ENCODE measurements around the gene GPR157. TPM values are rescaled to one million over a fixed set of nuclear protein-coding genes. Genes with fewer than 3 reads are reported as not detected.
"Not testable (repeated sequence)": the region's sequence is repeated elsewhere in the genome, so short reads cannot be mapped to it uniquely, and the experiment has no call there.

GPR157 gene
- total RNA-seq, 2 donors from 2014 or later = 6.0 to 13.5 TPM

GRCh38 chr1:9164532-9164900, 35.6 kb upstream of the GPR157 start:
- no peak for ATAC-seq
- peaks cover 50% of the 10 kb centered on the region for H3K4me1 ChIP-seq
- DNase-seq = no peak
- no peaks in the 10 kb centered on the region for H3K27me3 ChIP-seq
- TF ChIP-seq POLR2A (IDR thresholded peaks at IDR 0.05) = no peak
- TF ChIP-seq CTCF (IDR thresholded peaks at IDR 0.05) = no peak
- 48 to 63% methylated on average over 4 of the region's 4 CpGs for WGBS, 2 donors
- peak overlapping the region in 3 of 4 donors; percentile 83 to 88 (median 85) for H3K27ac ChIP-seq
- H3K36me3 ChIP-seq (replicated peaks in 1 of 2; ENCODE audit: insufficient read depth in 1 of 2, low read depth in 2 of 2) = no peaks in the 10 kb centered on the region
- no peaks in the 10 kb centered on the region for H3K9me3 ChIP-seq
- intact Hi-C loops (cut with DNase I) = no loop called here
- H3K4me3 ChIP-seq = no peak overlapping the region

GRCh38 chr1:9161963-9162362, 33.1 kb upstream of the GPR157 start:
- ATAC-seq (peak; percentile 32), DNase-seq (peak in 2 of 4 donors; percentile 57 to 61)
- Histone ChIP-seq H3K27me3 (no peaks in the 10 kb centered on the region), H3K9me3 (no peaks in the 10 kb centered on the region), H3K36me3 (replicated peaks in 1 of 2; ENCODE audit: insufficient read depth in 1 of 2, low read depth in 2 of 2) (no peaks in the 10 kb centered on the region), H3K27ac (peak overlapping the region; percentile 39 to 88 (median 84)), H3K4me1 (peaks cover 45% of the 10 kb centered on the region), H3K4me3 (no peak overlapping the region)
- TF ChIP-seq POLR2A (IDR thresholded peaks at IDR 0.05) (no peak), CTCF (IDR thresholded peaks at IDR 0.05) (no peak)
- WGBS, 2 donors = 32 to 41% methylated on average over 7 of the region's 9 CpGs
- intact Hi-C loops (cut with DNase I) = no loop called here

- Histone ChIP-seq H3K36me3 (replicated peaks in 1 of 2; ENCODE audit: insufficient read depth in 1 of 2, low read depth in 2 of 2) (no peaks in the 10 kb centered on the region), H3K4me3 (no peak overlapping the region), H3K4me1 (peaks cover 45% of the 10 kb centered on the region), H3K27ac (peak overlapping the region in 3 of 4 donors; percentile 83 to 88 (median 85)), H3K9me3 (no peaks in the 10 kb centered on the region), H3K27me3 (no peaks in the 10 kb centered on the region)
- no peak for DNase-seq
- TF ChIP-seq CTCF (IDR thresholded peaks at IDR 0.05) (no peak), POLR2A (IDR thresholded peaks at IDR 0.05) (no peak)
- intact Hi-C loops (cut with DNase I) = no loop called here
- 48 to 54% methylated on average over 6 of the region's 6 CpGs for WGBS, 2 donors
- no peak for ATAC-seq
These were observed 32.4 kb upstream of the GPR157 start for GRCh38 chr1:9161342-9161741.

- intact Hi-C loops (cut with DNase I) = no loop called here
- H3K9me3 ChIP-seq = no peaks in the 10 kb centered on the region
- peak overlapping the region in 1 of 4 donors; percentile 88 for H3K27ac ChIP-seq
- H3K36me3 ChIP-seq (replicated peaks in 1 of 2; ENCODE audit: insufficient read depth in 1 of 2, low read depth in 2 of 2) = no peaks in the 10 kb centered on the region
- TF ChIP-seq POLR2A (IDR thresholded peaks at IDR 0.05) (no peak), CTCF (IDR thresholded peaks at IDR 0.05) (no peak)
- ATAC-seq (no peak), DNase-seq (no peak)
- no peaks in the 10 kb centered on the region for H3K27me3 ChIP-seq
- H3K4me1 ChIP-seq = peaks cover 43% of the 10 kb centered on the region
- H3K4me3 ChIP-seq = no peak overlapping the region
- WGBS, 2 donors = 91 to 93% methylated on average over 6 to 7 of the region's 7 CpGs
These were observed 31.3 kb upstream of the GPR157 start for GRCh38 chr1:9160079-9160717.

- Histone ChIP-seq H3K4me1 (no peaks in the 10 kb centered on the region), H3K36me3 (replicated peaks in 1 of 2; ENCODE audit: insufficient read depth in 1 of 2, low read depth in 2 of 2) (no peaks in the 10 kb centered on the region), H3K4me3 (no peak overlapping the region), H3K27me3 (no peaks in the 10 kb centered on the region), H3K9me3 (no peaks in the 10 kb centered on the region), H3K27ac (no peak overlapping the region)
- no peak for TF ChIP-seq POLR2A (IDR thresholded peaks at IDR 0.05)
- no peak for TF ChIP-seq CTCF (IDR thresholded peaks at IDR 0.05)
- intact Hi-C loops (cut with DNase I) = no loop called here
- DNase-seq = no peak
- WGBS, 2 donors = 71 to 80% methylated on average over 1 of the region's 1 CpG
- no peak for ATAC-seq
These were observed 27.0 kb upstream of the GPR157 start for GRCh38 chr1:9155879-9156278.

- intact Hi-C loops (cut with DNase I); H3K4me1 ChIP-seq; ATAC-seq; H3K27ac ChIP-seq; DNase-seq; H3K36me3 ChIP-seq (replicated peaks in 1 of 2; ENCODE audit: insufficient read depth in 1 of 2, low read depth in 2 of 2); H3K27me3 ChIP-seq; H3K4me3 ChIP-seq; H3K9me3 ChIP-seq: not testable (repeated sequence)
These were observed 26.5 kb upstream of the GPR157 start for GRCh38 chr1:9155405-9155804.

Measured in body of pancreas (tissue), 4 donors.